CD4-positive, alpha-beta T cell treated with Interleukin-4 for 1 hour (primary cell): ENCODE measurements around the gene NCKAP5.
"Not testable (repeated sequence)": the region's sequence is repeated elsewhere in the genome, so short reads cannot be mapped to it uniquely, and the experiment has no call there.

Experiments used
- DNase-seq, 2 donors: peaks; one replicate each; pipeline ENCODE4 v3.0.0-alpha.2; 2020 to 2022

Gene NCKAP5

GRCh38 chr2:133519677-133520076 is 48.6 kb downstream of the NCKAP5 start:
- DNase-seq, result not testable (repeated sequence)

GRCh38 chr2:133518700-133519344 is 49.4 kb downstream of the NCKAP5 start:
- DNase-seq, result no peak

DNA sequence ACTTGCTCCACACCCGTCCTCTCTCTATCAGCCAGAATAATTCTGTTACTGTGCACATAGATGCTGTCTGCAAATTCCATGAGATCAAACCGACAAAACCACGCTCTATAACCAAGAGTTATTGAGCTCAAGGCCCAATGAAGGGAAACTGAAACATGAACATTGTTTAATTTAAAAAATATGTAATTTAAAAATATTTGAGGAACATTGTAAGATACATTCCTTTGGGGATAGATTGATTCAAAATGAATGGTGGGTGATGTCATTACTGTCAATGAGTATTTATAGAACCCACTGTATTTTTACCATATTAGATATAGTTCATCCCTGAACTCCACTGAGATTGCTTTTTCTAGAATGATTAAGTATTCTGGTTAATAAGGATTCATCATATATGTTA is 50.4 kb downstream of the NCKAP5 start:
- DNase-seq, result no peak

DNA sequence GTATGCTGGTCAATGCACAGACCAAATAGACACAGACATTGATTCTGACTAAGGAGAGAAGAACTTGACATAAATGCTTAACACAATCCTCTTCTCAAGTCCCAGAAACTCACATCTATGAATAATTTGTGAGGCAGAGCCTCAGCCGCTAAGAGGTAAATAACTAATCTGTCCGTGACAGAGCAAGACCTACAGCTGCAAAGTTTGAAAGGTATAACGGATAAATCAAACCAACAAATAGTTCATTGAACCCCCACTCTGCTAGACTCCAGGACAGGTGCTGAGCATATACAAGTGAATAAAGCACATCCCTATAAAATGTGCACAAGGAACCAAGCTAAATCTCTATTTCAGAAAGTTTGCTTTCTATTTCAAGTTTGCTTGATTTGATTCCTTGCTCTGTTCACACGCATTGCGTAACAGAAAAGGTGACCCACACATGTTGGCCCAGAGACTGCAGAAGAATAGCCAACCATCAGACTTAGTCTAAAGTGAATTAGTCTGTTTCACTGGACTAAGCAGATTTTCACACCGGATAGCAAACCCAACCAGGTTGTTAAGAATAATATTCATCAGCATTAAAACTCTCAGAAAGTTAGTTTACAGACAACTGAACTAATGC is 51.7 kb downstream of the NCKAP5 start:
- DNase-seq, result no peak

DNA sequence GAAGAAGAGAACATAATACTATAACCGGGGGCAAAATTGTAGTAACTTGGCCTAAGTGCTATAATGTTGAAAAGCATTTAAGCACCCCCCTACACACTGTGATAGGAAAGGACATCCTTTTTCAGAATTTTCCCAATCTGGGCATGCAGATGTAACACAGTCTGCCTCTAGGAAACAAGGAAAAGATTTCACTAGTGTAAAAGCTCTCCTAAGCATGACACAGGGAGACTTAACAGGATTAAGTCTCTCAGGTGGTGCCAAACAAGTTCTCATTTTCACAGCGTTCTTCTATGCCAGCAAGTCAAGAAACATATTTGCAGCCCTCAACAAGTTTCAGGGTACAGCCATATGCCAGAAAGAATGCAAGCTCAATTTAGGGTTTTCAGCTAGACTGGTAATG is 53.0 kb downstream of the NCKAP5 start:
- DNase-seq, result no peak

- DNase-seq, result no peak
Observed at GRCh38 chr2:133513893-133514292, 54.4 kb downstream of the NCKAP5 start.

DNA sequence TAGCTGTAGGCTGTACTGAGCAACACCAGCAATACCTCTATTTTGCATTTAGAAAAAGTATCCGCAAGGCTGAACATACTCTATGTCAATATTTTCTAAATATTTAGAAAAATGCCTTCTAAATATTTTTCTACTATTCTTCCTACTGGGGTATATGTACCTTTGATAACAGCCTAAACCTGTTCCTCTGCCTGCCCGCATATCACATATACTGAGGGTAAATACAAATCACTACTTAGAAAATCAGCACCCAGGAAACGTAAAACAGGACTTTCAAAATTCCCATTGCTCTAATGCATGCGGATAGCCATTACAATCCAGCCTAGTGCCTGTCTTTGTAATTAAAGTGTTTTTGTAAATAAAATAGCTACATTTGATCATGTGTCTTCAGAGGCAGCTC is 56.1 kb downstream of the NCKAP5 start:
- DNase-seq, result no peak

- DNase-seq, result no peak
Observed at GRCh38 chr2:133511679-133512078, 56.6 kb downstream of the NCKAP5 start.

DNA sequence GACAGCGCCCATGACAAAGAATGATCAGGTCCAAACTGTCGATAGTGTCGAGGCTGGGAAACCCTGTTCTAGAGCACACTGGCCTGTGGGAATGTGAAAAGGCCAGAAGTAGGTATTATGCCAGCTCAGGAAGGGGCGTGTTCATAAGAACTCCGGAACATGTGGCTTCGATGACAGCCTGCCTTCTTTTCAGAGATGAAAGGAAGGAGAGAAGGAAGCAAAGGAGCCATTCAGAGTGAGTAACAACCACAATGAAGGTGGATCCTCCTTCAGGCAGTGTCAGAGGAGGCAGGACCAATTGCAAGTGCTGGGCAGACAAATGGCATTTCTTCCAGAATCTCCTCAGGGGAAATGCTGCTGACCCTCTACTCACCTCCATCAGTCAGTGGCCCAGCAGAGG is 58.5 kb downstream of the NCKAP5 start:
- DNase-seq, result no peak

- no peak for DNase-seq
Observed at GRCh38 chr2:133508546-133509165, 59.6 kb downstream of the NCKAP5 start.

DNA sequence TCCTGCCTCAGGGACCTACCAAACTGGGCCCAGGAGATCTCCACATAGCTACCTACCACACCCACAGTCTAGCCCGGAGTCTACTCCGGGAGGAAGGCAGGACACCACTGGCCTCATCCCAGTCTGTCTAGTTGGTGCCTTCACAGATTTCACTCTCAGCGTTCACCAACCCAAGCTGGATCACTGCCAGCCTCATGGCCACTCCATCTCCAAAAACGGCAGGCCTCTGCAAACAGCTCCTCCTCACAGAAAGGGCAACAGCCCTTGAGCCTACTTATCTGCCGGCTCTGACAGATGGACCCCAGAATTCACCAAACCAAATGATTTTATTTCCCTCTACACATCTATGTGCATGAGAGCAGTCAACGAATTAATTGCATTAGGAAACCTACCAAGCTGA is 61.3 kb downstream of the NCKAP5 start:
- no peak for DNase-seq

DNA sequence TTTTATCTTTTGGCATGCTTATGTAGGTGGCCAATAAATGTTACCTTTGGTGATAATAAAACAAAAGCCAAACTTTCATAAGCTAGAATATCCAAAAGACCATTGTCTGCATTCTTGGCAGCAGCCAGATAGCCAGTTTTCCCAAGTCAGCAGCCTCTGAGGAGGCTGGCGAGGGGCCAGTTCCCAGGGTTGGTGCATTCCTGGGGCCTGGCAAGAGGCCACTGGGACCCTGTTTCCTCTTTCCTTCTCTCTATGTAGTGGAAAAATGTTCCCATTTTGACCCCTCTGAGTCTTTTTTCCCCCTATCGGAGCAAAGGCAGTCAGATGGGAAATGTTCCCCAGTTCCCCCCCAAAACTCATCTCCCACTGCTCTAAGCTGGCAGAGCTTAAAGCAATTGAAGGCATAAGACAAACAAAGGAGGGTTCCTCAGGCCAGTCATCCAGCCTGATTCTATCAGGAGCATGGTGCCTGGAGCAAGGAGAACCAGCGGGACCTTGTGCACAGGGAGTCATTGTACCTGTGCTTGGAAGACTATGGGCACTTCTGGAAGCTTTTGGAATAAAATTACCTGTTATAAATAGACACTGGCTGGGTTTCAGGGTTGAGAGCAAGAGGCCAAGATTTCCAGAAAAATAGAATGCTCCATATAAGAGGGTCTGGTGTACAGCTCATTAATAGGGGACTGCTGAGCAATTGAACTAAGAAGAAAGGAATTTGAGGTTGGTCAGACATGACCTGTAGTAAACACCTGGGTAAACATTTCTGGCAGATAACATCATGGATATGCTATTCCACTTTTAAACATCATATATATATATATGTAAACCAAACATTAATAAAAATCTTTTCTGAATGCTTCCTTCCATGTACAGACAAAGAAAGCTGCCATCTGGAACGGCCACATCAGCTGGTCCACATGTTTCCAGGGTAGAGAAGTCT is 63.4 kb downstream of the NCKAP5 start:
- no peak for DNase-seq

- DNase-seq, result no peak
Observed at GRCh38 chr2:133503927-133504326, 64.3 kb downstream of the NCKAP5 start.

DNA sequence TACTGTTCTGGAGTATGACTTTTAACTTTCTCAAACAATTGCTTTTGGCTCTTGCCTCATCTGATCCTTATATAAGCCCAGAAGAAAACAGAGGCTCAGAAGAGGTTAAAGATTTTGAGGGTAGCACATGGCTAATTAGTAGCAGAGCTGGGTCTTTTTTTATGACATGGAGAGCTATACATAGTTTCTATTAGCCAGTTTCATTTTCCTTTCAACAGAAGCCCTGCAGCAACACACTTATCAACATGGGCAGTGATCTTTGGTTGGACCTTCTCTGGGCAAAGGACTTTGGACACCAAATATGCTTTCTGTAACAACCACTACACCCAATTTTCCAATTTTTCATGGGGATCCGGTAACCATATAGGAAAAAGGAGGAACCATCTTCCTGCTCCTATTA is 64.9 kb downstream of the NCKAP5 start:
- no peak for DNase-seq

DNA sequence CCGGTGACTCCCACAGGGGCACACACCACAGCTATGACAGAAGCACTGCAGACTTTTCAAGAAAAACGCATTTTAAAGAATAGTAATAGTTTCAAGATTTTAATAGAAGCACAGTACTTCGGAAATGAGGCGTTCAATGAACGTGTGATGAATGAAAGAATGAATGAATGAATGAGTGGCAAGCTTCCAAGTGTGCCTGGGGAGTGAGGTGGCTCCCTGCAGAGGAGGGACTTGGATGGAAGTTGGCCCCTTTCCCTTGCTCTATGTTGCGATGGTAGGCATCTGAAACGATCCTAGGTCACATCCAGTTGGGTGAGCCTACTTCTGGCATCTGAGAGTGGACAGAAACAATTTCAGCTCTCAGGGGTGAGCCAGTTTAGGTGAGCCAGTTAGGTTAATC is 65.6 kb downstream of the NCKAP5 start:
- no peak for DNase-seq

DNA sequence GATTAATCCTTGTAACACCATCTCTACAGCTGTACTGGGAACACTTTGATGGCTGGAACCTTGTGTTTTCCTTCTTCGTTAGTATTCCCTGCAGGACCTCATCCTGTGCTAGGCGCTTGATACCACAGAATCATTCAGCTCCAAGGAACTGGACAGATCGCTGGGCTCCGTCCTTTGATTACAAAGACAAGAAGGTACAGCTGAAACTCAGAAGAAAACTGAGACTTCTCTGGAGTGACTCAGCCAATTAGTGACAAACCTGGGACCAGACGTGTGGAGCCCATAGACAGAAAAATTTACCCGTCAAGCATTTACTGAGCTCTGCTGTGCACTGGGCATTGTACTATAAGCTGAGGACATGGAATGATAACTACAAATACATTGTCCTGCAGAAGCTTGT is 67.3 kb downstream of the NCKAP5 start:
- DNase-seq, result no peak

DNA sequence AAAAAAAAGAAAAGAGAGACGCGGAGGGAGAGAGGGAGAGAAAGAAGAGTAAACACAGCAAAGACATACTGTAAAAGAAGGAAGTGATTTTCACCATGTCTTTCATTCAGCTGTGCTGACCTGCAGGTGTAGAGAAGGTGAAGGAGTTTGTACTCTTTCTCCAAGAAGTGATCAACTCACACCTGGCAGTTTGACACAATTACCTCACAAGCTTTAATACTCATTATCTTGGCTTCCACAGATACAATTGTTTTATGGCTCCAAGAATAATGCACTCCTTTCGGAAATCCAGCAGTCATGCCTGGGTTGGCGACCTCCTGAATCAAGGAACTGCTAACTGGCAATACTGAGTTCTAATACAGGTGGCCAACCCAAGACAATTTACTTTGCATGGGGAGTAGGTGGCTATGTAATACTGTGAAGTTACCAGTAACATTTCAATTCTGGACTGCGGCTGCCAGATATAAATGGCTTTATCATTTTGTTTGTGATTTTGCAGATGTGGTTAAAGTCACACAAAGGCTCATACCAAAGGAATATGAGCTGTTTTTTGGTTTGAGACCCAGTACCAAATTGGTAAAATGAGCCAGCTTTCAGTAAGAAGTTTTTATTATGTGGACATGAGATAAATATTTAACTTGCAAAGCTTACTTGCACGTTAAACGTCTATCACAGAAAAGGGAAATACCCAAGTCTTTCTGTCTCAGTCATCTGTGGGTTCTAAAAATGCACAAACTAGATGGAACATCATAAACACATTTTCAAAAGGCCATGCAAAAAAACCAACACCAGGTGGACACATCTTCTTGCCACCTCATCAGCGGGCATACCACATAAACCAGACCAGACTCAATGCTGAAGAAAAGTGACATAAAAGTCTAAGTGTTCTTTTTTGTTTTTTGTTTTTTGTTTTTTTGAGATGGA is 69.3 kb downstream of the NCKAP5 start:
- no peak for DNase-seq

DNA sequence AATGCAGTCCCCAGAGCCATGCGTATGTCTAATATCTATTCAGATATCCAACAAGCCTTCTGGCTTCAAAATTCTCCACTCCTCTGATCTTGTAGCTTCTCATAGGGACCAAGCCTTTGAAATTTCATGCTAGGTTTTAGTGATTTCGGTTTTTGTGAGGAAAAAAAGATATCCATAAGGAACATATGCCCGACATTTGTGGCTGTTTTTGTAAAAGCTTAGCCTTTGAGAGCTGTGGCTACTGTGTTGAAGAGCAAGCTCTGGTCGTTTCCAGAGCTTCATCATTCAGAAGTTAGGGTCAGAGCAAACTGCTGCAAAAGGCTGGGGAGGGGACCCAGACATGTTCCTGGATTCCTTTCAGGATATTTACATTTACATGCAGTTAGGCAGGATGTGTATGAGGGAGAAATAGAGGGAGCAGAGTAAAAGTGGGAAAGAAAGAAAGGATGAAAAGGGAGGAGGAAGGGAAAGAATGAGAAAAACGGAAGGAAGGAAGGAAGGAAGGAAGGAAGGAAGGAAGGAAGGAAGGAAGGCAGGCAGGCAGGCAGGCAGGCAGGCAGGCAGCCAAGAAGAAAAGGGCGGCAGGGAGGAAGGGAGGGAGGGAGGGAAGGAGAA is 70.2 kb downstream of the NCKAP5 start:
- no peak for DNase-seq

GRCh38 chr2:133497270-133497893 is 70.9 kb downstream of the NCKAP5 start:
- DNase-seq, result no peak

DNA sequence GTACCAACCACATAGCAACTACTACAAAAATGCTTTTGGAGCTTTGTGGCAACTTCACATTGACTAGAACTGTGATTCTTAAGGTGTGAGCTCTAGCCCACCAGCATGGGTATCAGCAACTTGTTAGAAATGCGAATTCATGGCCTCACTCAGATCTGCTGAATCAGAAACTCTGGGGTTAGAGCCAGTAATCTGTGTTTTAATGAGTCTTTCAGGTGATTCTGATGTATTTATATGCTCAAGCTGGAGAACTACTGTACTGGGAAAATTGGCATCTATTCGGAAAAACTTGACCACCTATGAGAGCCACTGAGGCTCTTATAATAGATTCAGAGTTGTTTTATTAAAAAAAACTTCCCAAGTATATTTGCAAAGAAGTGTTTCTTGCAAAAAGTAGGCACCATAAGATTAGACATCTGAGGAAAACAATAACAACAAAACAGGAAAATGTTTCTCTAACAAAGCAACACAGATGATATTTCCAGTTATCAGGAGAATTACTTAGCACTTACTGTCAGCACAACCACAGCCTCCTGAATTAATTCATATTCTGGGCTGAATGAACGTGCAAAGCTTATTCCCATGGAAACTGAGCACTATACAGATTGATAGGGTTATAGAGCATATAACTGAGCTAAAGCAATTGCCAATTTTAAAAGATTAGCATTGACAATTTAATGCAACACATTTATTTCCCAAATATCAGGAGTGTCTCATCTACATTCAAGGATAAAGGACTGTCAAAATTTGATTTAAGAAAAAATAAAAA is 71.6 kb downstream of the NCKAP5 start:
- no peak for DNase-seq

GRCh38 chr2:133495226-133495625 is 73.0 kb downstream of the NCKAP5 start:
- DNase-seq, result no peak
